Mesodermal cell (in vitro differentiated cells): ENCODE results near the gene MTUS2.

ENCODE experiments used
- H3K27ac ChIP-seq: 2 replicates; pipeline ENCODE4 v1.7.0; 2013; ENCODE audit warnings: mild to moderate bottlenecking, low read depth, low read length, moderate library complexity; ENCODE audit not compliant: severe bottlenecking
- H3K36me3 ChIP-seq: 2 replicates; pipeline ENCODE4 v1.7.1; 2013; ENCODE audit warnings: mild to moderate bottlenecking, low read length, moderate library complexity; ENCODE audit not compliant: control insufficient read depth, insufficient read depth
- H3K4me1 ChIP-seq: one replicate; pipeline ENCODE4 v1.7.1; 2013; ENCODE audit warnings: mild to moderate bottlenecking, low read length; ENCODE audit not compliant: insufficient read depth, control insufficient read depth, poor library complexity, severe bottlenecking
- H3K4me3 ChIP-seq: 2 replicates; pipeline ENCODE4 v1.7.0; 2013; ENCODE audit warnings: low read length, control low read depth, mild to moderate bottlenecking; ENCODE audit not compliant: insufficient read depth, poor library complexity, severe bottlenecking; ENCODE audit errors: extremely low read depth
- H3K9me3 ChIP-seq: 2 replicates; pipeline ENCODE4 v1.7.1; 2013; ENCODE audit warnings: mild to moderate bottlenecking, low read length, moderate library complexity; ENCODE audit not compliant: control insufficient read depth
- WGBS, 2 experiments: methylation state at CpG; one replicate each; pipeline ENCODE4 v1.1.5; 2013; ENCODE audit warnings: missing lambda C conversion rate in 2 of 2; ENCODE audit not compliant: insufficient coverage in 2 of 2; 5-methylcytosine and 5-hydroxymethylcytosine counted together

The MTUS2 gene

DNA sequence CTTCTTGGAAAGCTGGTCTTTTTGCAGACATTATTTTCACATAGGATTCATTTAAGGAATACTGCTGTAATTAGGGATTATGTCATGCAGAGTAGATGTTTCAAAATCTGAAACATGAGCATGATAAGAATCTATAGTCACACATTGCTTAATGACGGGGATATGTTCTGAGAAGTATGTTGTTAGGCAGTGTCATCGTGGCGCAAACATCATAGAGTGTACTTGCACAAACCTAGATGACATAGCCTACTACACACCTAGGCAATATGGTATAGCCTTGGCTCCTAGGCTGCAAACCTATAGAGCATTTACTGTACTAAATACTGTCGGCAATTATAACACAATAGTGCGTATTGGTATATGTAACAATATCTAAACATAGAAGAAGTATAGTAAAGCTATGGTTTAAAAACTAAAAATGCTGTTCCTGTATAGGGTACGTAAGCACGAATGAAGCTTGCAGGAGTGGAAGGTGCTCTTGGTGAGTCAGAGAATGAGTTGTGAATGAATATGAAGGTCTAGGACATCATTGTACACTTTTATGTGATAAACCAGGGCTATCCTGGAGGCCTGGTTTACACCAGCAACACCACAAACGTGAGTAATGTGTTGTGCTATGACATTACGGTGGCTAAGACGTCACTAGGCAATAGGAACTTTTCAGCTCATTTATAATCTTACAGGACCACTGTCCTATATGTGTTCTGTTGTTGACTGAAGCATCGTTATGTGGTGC is 283.1 kb downstream of the MTUS2 start:
- Histone ChIP-seq H3K4me3 (no peak overlapping the region), H3K27ac (no peak overlapping the region), H3K4me1 (no peaks in the 10 kb centered on the region), H3K9me3 (no peaks in the 10 kb centered on the region), H3K36me3 (no peaks in the 10 kb centered on the region)
- 30 to 41% methylated on average over 3 to 6 of the region's 11 CpGs for WGBS, 2 experiments

DNA sequence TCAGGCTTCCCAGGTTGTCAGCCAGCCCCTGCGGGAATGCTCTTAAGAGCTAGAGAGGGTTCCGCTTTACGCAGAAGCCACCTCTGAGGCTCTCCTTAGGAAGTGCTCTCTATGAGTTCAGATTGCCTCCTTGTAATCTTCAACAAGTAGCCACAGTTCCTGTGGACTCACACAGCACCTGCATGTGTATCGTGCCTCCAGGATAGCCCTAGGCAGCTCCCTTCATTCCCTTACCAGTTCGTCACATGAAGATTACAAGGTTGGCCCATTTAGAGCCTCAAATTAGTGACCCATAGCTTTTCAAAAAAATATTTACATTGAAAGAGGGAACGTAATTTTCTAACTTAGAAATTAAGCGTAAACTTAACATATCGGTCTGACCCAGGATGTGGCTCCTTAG is 284.3 kb downstream of the MTUS2 start:
- WGBS, 2 experiments, result 82 to 97% methylated on average over 3 to 5 of the region's 8 CpGs
- Histone ChIP-seq H3K4me3 (no peak overlapping the region), H3K9me3 (no peaks in the 10 kb centered on the region), H3K27ac (no peak overlapping the region), H3K4me1 (no peaks in the 10 kb centered on the region), H3K36me3 (no peaks in the 10 kb centered on the region)

DNA sequence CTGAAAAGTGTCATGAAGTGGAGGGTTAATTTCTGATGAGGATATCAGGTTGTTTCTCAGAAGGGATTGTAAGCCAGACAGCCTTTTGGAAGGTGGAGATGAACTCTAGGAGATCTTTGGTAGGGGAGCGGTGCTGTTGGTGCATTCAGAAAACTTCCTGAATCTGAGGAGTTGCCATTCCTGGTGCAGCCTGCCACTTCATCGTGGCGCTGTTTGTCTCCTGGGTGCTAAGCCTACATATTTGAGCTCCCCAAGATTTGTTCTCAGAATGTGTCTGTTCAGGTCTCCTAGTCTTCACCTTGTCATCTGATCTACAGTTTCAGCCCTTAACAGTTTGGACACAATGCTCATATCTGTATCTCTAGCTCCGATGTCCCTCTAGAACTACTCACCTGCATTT is 285.6 kb downstream of the MTUS2 start:
- Histone ChIP-seq H3K36me3 (no peaks in the 10 kb centered on the region), H3K9me3 (no peaks in the 10 kb centered on the region), H3K27ac (no peak overlapping the region), H3K4me3 (no peak overlapping the region), H3K4me1 (no peaks in the 10 kb centered on the region)
- 74 to 75% methylated on average over 3 to 4 of the region's 4 CpGs for WGBS, 2 experiments

DNA sequence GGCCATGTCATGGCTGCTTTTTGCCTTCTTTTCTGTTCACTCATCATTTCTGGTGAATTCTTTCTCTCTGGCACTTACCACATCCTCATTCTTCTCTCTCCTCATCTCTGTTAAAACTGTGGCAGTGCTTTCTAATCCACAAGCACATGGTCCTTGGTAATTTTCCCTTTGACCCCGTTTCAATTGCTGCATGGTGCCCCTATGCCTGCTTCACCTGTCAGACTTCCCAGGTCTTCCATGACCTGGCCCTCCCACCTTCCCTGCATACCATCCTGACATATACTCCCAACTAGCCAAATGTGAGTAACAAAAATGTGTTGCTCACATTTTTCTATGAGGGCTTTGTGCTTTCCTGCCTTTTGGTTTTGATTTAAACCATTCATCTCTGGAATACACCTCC is 286.5 kb downstream of the MTUS2 start:
- Histone ChIP-seq H3K9me3 (no peaks in the 10 kb centered on the region), H3K27ac (no peak overlapping the region), H3K4me3 (no peak overlapping the region), H3K4me1 (no peaks in the 10 kb centered on the region), H3K36me3 (no peaks in the 10 kb centered on the region)
- 40% methylated on average over 1 of the region's 1 CpG; no CpG with 5 or more reads in 1 of the 2 experiments for WGBS, 2 experiments

DNA sequence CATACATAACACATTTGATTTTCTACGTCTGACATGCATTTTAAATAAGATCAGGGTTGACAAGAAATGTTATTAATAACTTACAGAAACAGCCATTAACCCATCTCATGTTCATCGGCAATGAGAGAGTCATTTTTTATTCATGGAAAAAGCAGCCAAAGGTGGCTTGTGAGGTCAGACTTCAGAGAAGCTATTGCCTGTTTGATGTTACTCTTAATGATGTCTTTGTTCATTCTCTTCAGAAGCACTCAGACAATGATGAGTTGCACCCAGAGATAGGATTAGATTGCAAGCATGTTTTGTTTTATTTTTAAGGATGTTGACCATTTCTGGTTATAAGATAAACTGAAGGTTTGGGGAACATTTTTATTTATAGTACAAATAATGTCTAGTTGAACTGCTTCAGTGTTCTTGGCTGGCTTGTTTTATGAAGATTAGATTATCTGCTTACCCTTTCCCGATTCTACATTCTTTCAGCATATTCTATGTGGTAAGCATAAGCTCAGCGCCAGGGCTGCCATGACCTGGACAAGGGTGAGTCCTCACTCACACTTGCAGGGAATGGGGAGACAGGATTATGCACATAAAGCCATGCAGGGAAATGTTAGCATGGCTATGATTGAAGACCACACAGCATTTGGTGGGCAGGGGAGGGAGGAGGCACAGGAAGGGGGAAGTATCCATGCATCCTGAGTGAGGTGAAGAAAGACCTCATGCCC is 288.1 kb downstream of the MTUS2 start:
- no peak overlapping the region for H3K4me3 ChIP-seq
- 57 to 80% methylated on average over 1 of the region's 4 CpGs for WGBS, 2 experiments
- H3K27ac ChIP-seq, result no peak overlapping the region
- no peaks in the 10 kb centered on the region for H3K9me3 ChIP-seq
- H3K36me3 ChIP-seq, result no peaks in the 10 kb centered on the region
- H3K4me1 ChIP-seq, result no peaks in the 10 kb centered on the region

DNA sequence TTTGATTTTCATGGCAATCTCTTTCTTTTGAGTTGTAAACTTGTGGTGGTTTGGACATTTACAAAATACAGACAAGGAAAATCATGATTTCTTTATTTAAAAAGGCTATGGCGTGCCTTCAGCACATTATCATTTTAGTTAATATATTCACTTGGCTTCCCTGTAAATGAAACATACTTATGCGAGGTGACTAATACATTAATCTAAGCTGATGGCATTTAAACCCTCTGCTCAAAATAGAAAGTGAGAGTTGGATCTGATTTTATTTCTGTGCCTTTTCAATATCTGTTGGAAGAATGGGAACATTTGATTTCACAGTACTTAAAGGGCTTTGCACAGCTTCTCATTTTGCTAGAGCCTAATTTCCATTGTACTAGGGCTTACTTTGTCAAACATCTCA is 289.8 kb downstream of the MTUS2 start:
- Histone ChIP-seq H3K4me1 (no peaks in the 10 kb centered on the region), H3K27ac (no peak overlapping the region), H3K36me3 (no peaks in the 10 kb centered on the region), H3K9me3 (no peaks in the 10 kb centered on the region), H3K4me3 (no peak overlapping the region)
- WGBS, 2 experiments, result no CpG with 5 or more reads among the region's 2 CpGs

DNA sequence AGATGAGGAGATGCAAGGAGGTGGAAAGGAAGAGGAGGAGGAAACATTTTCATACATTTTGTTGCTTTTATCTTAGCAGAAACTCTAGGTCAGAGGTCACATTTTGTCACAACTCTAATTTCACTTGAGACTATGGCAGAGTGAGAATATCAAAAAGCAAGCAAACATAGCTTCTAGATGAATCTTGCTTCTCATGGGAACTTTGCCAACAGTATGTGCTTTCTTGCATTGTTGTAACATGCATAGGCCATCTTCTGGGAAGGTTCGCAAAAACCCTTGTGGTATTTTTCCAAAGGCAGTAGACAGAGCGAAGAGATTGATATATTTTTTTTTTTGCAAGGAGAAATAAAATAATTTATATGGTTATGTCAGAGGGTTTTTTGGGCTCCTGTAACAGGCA is 291.3 kb downstream of the MTUS2 start:
- no peaks in the 10 kb centered on the region for H3K4me1 ChIP-seq
- no peak overlapping the region for H3K4me3 ChIP-seq
- WGBS, 2 experiments, result 90 to 100% methylated on average over 1 to 2 of the region's 2 CpGs
- no peaks in the 10 kb centered on the region for H3K36me3 ChIP-seq
- no peaks in the 10 kb centered on the region for H3K9me3 ChIP-seq
- no peak overlapping the region for H3K27ac ChIP-seq

DNA sequence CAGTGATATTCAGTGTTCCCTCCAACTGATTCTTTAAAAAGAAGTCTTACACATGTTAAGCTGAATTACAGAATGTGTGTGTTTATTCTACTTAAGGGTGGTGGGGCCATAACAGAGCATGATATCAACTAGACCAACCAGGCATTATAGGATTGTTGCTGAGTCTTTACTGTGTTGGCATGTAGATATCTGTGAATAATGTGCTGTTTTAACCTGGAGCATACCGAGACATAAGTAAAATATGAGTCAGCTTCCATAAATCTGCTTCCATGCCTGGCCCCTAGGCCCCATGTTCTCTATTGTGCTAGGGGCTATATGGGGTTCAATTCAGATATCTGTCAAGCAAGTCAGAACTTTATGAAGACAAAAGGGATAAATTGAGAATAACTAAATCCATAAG is 295.7 kb downstream of the MTUS2 start:
- H3K36me3 ChIP-seq, result no peaks in the 10 kb centered on the region
- no peaks in the 10 kb centered on the region for H3K4me1 ChIP-seq
- no peak overlapping the region for H3K27ac ChIP-seq
- H3K4me3 ChIP-seq, result no peak overlapping the region
- no peaks in the 10 kb centered on the region for H3K9me3 ChIP-seq
- no CpG with 5 or more reads among the region's 1 CpG for WGBS, 2 experiments

DNA sequence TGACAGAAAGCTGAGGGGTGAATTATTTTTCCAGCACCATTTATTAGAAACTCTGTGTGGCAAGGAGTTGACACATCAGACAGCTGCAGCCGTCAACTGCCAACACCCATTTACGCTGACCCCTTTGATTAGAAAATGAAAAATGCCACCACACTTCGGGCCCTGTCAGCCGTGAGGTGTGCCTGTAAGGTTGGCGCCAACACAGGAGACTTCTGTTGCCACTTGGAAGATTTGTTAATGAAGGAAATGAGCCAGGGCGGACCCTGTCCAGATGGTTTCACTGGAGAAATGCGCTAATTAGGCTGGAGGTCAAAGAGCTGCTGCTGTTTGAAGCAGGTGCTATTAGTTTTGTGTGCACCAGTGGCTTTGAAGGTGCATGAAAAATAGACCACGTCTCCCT is 297.5 kb downstream of the MTUS2 start:
- H3K9me3 ChIP-seq, result no peaks in the 10 kb centered on the region
- no peaks in the 10 kb centered on the region for H3K36me3 ChIP-seq
- H3K4me1 ChIP-seq, result no peaks in the 10 kb centered on the region
- H3K4me3 ChIP-seq, result no peak overlapping the region
- no peak overlapping the region for H3K27ac ChIP-seq
- 69 to 88% methylated on average over 6 of the region's 8 CpGs for WGBS, 2 experiments

DNA sequence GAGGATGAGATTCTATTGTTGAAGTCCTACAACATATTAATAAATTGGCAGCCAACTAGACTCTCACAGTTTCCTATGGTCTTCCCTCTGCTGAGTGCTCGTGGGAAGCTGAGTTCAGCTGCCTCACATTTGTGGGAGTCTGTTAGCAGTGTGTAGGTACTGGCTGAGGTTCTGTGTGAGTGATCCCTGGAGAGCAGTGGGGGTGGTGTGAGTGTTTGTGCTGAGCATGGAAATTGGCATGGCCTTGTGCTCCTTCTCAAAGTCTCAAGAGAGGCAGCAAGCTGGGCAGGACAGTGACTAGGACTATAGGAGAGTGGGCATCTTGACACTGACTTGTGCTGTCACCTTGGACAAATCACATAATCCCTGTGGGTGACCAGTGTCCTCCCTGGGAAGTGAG is 298.3 kb downstream of the MTUS2 start:
- 17 to 60% methylated on average over 1 of the region's 1 CpG for WGBS, 2 experiments
- no peak overlapping the region for H3K4me3 ChIP-seq
- peaks cover 2% of the 10 kb centered on the region for H3K9me3 ChIP-seq
- H3K4me1 ChIP-seq, result no peaks in the 10 kb centered on the region
- no peaks in the 10 kb centered on the region for H3K36me3 ChIP-seq
- no peak overlapping the region for H3K27ac ChIP-seq
